OCI-LY1 (cell line): ENCODE measurements around the gene CCDC91.

Experiments used
- H2AFZ ChIP-seq: fragments of 200-600 bp; sonication (generic), shearing (Covaris generic); 2 replicates; pipeline ENCODE4 v1.6.0; 2014; ENCODE audit warnings: antibody characterized with exemption, mild to moderate bottlenecking, low read length
- H3F3A ChIP-seq: fragments of 200-600 bp; sonication (generic), shearing (Covaris generic); 2 replicates; pipeline ENCODE4 v1.6.0; 2014; ENCODE audit warnings: mild to moderate bottlenecking, antibody characterized with exemption, low read length, moderate library complexity; ENCODE audit not compliant: insufficient read depth
- H3K27ac ChIP-seq: fragments of 200-600 bp; sonication (generic); 2 replicates; pipeline ENCODE4 v1.5.1; 2014; ENCODE audit warnings: low read length, mixed run types, mild to moderate bottlenecking, low read depth; ENCODE audit not compliant: poor library complexity, severe bottlenecking
- H3K27me3 ChIP-seq: fragments of 200-600 bp; sonication (generic); 2 replicates; pipeline ENCODE4 v1.6.0; 2014; ENCODE audit warnings: antibody characterized with exemption, mild to moderate bottlenecking, low read length, moderate library complexity; ENCODE audit not compliant: insufficient read depth
- H3K36me3 ChIP-seq: fragments of 200-600 bp; sonication (generic); 2 replicates; pipeline ENCODE4 v1.6.1; 2014; ENCODE audit warnings: mild to moderate bottlenecking, antibody characterized with exemption, low read length, moderate library complexity, mixed read lengths; ENCODE audit not compliant: insufficient read depth
- H3K4me1 ChIP-seq: fragments of 200-600 bp; sonication (generic); 2 replicates; pipeline ENCODE4 v1.5.1; 2014; ENCODE audit warnings: mild to moderate bottlenecking, low read length, moderate library complexity; ENCODE audit not compliant: insufficient read depth, severe bottlenecking
- H3K4me2 ChIP-seq: fragments of 200-600 bp; sonication (generic), shearing (Covaris generic); 2 replicates; pipeline ENCODE4 v1.6.1; 2014; ENCODE audit warnings: low read length
- H3K4me3 ChIP-seq: fragments of 200-600 bp; sonication (generic); 2 replicates; pipeline ENCODE4 v1.5.1; 2014; ENCODE audit warnings: low read length, low read depth, mild to moderate bottlenecking, mixed read lengths; ENCODE audit not compliant: poor library complexity, severe bottlenecking
- H3K79me2 ChIP-seq: fragments of 200-600 bp; shearing (Covaris generic); 2 replicates; pipeline ENCODE4 v1.6.1; 2016; ENCODE audit warnings: mixed run types, low read length, mixed read lengths; ENCODE audit not compliant: insufficient read depth
- H3K9ac ChIP-seq: fragments of 200-600 bp; sonication (generic), shearing (Covaris generic); 2 replicates; pipeline ENCODE4 v1.6.1; 2014; ENCODE audit warnings: mild to moderate bottlenecking, low read length, mixed read lengths
- H3K9me2 ChIP-seq: fragments of 200-600 bp; sonication (generic), shearing (Covaris generic); 2 replicates; pipeline ENCODE4 v1.6.1; 2014; ENCODE audit warnings: low read depth, mild to moderate bottlenecking, low read length, mixed read lengths
- H3K9me3 ChIP-seq: fragments of 200-600 bp; shearing (Covaris generic); 2 replicates; pipeline ENCODE4 v1.6.1; 2014; ENCODE audit warnings: low read length, mixed read lengths
- H4K20me1 ChIP-seq: fragments of 200-600 bp; sonication (generic), shearing (Covaris generic); 2 replicates; pipeline ENCODE4 v1.6.0; 2016; ENCODE audit warnings: mild to moderate bottlenecking, low read length; ENCODE audit not compliant: insufficient read depth
- CTCF ChIP-seq: fragments of 200-600 bp; sonication (generic), shearing (Covaris generic); IDR thresholded peaks from 2 replicates; pipeline ENCODE4 v1.5.1; 2017; ENCODE audit warnings: mild to moderate bottlenecking, antibody characterized with exemption, low read length, moderate library complexity, mixed read lengths
- EZH2 ChIP-seq: fragments of 200-600 bp; sonication (generic), shearing (Covaris generic); IDR thresholded peaks from 2 replicates; pipeline ENCODE4 v1.8.0; 2017; ENCODE audit warnings: borderline replicate concordance, mixed run types, mild to moderate bottlenecking, antibody characterized with exemption, low read length, moderate library complexity, mixed read lengths

The CCDC91 gene

GRCh38 chr12:28351414-28351813 lies 161.2 kb downstream of the CCDC91 start:
- Histone ChIP-seq H3K9ac (no peak overlapping the region), H2AFZ (no peak overlapping the region), H3K27ac (no peak overlapping the region), H3K4me1 (no peaks in the 10 kb centered on the region), H3K27me3 (no peaks in the 10 kb centered on the region), H3K36me3 (peaks cover 4% of the 10 kb centered on the region; the same call in 1 of the 2 replicates), H3F3A (no peaks in the 10 kb centered on the region), H3K79me2 (no peaks in the 10 kb centered on the region), H3K4me3 (no peak overlapping the region), H3K9me3 (no peaks in the 10 kb centered on the region), H4K20me1 (no peaks in the 10 kb centered on the region), H3K9me2 (no peaks in the 10 kb centered on the region), H3K4me2 (no peak overlapping the region)
- TF ChIP-seq EZH2 (no peak), CTCF (no peak)

GRCh38 chr12:28355161-28355560 lies 164.9 kb downstream of the CCDC91 start:
- Histone ChIP-seq H3K4me1 (no peaks in the 10 kb centered on the region), H3K79me2 (no peaks in the 10 kb centered on the region), H3K36me3 (peaks cover 4% of the 10 kb centered on the region; the same call in 1 of the 2 replicates), H3F3A (no peaks in the 10 kb centered on the region), H4K20me1 (no peaks in the 10 kb centered on the region), H3K9me3 (no peaks in the 10 kb centered on the region), H3K4me3 (no peak overlapping the region), H2AFZ (no peak overlapping the region), H3K4me2 (no peak overlapping the region), H3K27ac (no peak overlapping the region), H3K9me2 (no peaks in the 10 kb centered on the region), H3K27me3 (no peaks in the 10 kb centered on the region), H3K9ac (no peak overlapping the region)
- TF ChIP-seq CTCF, result no peak
- no peak for TF ChIP-seq EZH2

GRCh38 chr12:28360253-28360652 lies 170.0 kb downstream of the CCDC91 start:
- Histone ChIP-seq H4K20me1 (no peaks in the 10 kb centered on the region), H3K4me2 (no peak overlapping the region), H3K9me2 (no peaks in the 10 kb centered on the region), H2AFZ (no peak overlapping the region), H3K4me3 (no peak overlapping the region), H3K27ac (no peak overlapping the region), H3K9ac (no peak overlapping the region), H3K9me3 (no peaks in the 10 kb centered on the region), H3K27me3 (no peaks in the 10 kb centered on the region), H3K79me2 (no peaks in the 10 kb centered on the region), H3K36me3 (no peaks in the 10 kb centered on the region), H3F3A (no peaks in the 10 kb centered on the region), H3K4me1 (no peaks in the 10 kb centered on the region)
- TF ChIP-seq CTCF, result no peak
- no peak for TF ChIP-seq EZH2
